ENCODE data around the gene S100A9. TPM values are rescaled to one million over a fixed set of nuclear protein-coding genes. Genes with fewer than 3 reads are reported as not detected.

The S100A9 gene
- total RNA-seq, 1 experiment from 2014 or later, result not detected

DNA sequence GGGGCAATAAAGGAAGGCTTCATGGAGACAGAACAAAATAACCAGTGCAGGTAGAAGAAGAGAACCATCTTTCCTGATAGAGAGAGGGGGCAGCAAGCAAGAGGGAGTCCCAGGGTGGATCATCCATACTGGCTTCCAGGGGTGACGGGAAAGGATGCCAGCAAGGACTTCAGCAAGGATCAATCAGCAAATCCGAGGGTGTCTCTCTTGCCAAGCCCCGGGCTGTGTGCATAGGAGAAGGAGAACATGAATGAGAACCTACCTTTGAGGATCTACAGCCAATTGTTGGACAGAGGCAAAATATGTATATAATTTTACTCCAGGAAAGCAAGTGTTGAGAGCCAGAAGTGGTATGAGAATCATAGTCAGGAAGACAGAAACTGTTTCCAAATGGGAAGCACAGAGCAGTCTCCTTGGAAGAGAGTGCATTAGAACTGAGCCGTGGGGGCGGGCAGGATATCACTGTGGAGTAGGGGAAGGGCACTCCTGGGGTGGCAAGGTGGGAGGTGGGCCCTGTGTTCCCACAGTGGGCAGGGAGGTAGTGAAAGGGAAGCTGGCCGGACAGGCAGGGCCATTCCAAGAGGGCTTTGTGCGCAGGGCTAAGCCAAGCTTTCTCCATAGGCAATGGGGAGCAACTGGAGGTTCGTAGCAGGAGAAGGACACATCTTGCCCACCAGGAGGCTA is 1.1 kb upstream of the S100A9 start:
- Histone ChIP-seq H3K56ac (ENCODE audit: insufficient read length, low read depth, low read length) (no peak overlapping the region), H3K4ac (ENCODE audit: low read depth, low read length) (no peak overlapping the region), H3K9ac (ENCODE audit: extremely low read depth, insufficient read length, low read length) (no peak overlapping the region), H4K8ac (replicated peaks; ENCODE audit: insufficient read length, low read depth, low read length) (no peak overlapping the region), H2BK20ac (ENCODE audit: low read depth, low read length, poor library complexity, severe bottlenecking) (no peak overlapping the region), H4K91ac (ENCODE audit: insufficient read length, low read depth, low read length) (no peak overlapping the region), H3K4me2 (ENCODE audit: insufficient read depth, insufficient read length, low read length) (no peak overlapping the region), H3K79me1 (ENCODE audit: insufficient read depth, low read depth, low read length, poor library complexity, severe bottlenecking) (no peaks in the 10 kb centered on the region), H2BK5ac (ENCODE audit: insufficient read length, low read length) (no peak overlapping the region), H3K23ac (ENCODE audit: insufficient read length, low read depth, low read length) (no peak overlapping the region), H2BK12ac (ENCODE audit: insufficient read length, low read depth, low read length) (no peak overlapping the region), H3K4me1 (ENCODE audit: insufficient read depth, low read length) (no peaks in the 10 kb centered on the region), H3T11ph (ENCODE audit: low read length) (no peak overlapping the region), H2AK5ac (ENCODE audit: insufficient read length, low read length) (no peak overlapping the region), H3K23me2 (ENCODE audit: insufficient read length, low read depth, low read length, poor library complexity, severe bottlenecking) (no peaks in the 10 kb centered on the region), H3K18ac (ENCODE audit: insufficient read length, low read depth, low read length) (no peak overlapping the region), H3K27me3 (ENCODE audit: insufficient read depth, low read length) (no peaks in the 10 kb centered on the region), H2AFZ (ENCODE audit: low read length) (no peak overlapping the region), H4K20me1 (ENCODE audit: control insufficient read depth, insufficient read depth, insufficient read length) (no peaks in the 10 kb centered on the region), H3K79me2 (ENCODE audit: insufficient read depth, low read length) (no peaks in the 10 kb centered on the region), H3K14ac (ENCODE audit: insufficient read depth, low read length) (no peak overlapping the region), H3K27ac (ENCODE audit: insufficient read length, low read depth, low read length) (no peak overlapping the region), H4K5ac (ENCODE audit: insufficient read length, low read depth, low read length) (no peak overlapping the region), H2BK120ac (ENCODE audit: low read depth, low read length, poor library complexity, severe bottlenecking) (no peak overlapping the region), H3K9me3 (ENCODE audit: control insufficient read depth, low read depth, low read length) (no peaks in the 10 kb centered on the region), H2BK15ac (ENCODE audit: low read depth, low read length) (no peak overlapping the region)
- no peak for DNase-seq
- Mint-ChIP-seq H3K27ac (peak overlapping the region in 1 of 3 experiments; percentile 56; a peak in 1 of 7 replicates), H3K36me3 (ENCODE audit: insufficient read depth in 1 of 3, low read depth in 3 of 3) (no peaks in the 10 kb centered on the region), H3K9me3 (peaks cover 0 to 4% of the 10 kb centered on the region in 2 experiments; a peak in 2 of 5 replicates), H3K27me3 (ENCODE audit: low read depth) (no peaks in the 10 kb centered on the region; the same call in 1 of the 2 replicates), H3K4me1 (no peaks in the 10 kb centered on the region), H3K4me3 (no peak overlapping the region)
- TF ChIP-seq, protein P1, sequence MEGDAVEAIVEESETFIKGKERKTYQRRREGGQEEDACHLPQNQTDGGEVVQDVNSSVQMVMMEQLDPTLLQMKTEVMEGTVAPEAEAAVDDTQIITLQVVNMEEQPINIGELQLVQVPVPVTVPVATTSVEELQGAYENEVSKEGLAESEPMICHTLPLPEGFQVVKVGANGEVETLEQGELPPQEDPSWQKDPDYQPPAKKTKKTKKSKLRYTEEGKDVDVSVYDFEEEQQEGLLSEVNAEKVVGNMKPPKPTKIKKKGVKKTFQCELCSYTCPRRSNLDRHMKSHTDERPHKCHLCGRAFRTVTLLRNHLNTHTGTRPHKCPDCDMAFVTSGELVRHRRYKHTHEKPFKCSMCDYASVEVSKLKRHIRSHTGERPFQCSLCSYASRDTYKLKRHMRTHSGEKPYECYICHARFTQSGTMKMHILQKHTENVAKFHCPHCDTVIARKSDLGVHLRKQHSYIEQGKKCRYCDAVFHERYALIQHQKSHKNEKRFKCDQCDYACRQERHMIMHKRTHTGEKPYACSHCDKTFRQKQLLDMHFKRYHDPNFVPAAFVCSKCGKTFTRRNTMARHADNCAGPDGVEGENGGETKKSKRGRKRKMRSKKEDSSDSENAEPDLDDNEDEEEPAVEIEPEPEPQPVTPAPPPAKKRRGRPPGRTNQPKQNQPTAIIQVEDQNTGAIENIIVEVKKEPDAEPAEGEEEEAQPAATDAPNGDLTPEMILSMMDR (conservative IDR thresholded peaks at IDR 0.05), result no peak
- no CpG with 5 or more reads among the region's 8 CpGs for WGBS (ENCODE audit: extremely low coverage, insufficient read length, low lambda C conversion rate)

Measured in H9 (cell line).